ENCODE measurements around the gene ATP7A.
"Not testable (repeated sequence)": the region's sequence is repeated elsewhere in the genome, so short reads cannot be mapped to it uniquely, and the experiment has no call there.

Gene ATP7A

DNA sequence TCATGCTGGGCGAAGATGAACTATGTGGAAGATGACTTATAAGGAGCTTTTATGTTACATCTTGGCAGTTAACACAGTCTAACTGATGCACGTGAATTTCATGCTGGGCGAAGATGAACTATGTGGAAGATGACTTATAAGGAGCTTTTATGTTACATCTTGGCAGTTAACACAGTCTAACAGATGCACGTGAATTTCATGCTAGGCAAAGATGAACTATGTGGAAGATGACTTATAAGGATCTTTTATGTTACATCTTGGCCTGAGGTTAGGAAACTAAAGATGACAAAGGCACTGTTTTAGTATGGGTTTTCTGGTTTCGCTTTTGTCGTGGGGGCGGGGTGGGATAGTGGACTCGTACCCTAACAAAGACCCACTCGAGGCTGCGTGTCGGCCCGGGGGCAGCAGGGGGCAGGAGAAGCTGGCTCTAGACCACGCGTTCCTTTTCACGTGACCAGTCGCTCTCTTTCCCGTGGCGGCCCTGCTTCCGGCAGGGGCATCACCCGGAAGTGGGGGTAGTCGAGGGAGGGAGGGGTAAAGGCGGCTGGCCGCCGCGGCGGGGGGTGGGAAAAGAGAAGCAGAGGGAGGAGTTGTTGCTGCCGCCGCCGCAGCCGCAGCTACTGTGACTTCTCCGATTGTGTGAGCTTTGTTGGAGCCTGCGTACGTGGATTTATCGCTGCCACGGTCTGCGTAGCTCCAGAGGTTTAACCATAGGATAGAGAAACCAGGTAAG lies at the start of gene ATP7A:
TSS of gene ATP7A (plus strand) at position 586 of the 733 bp plus-strand sequence. CDS start 60,949 bp downstream, outside the sequence.
- peak; percentile 80 to 87 (median 86) for DNase-seq (ENCODE audit: low read depth in 2 of 3, low spot score in 1 of 3)

DNA sequence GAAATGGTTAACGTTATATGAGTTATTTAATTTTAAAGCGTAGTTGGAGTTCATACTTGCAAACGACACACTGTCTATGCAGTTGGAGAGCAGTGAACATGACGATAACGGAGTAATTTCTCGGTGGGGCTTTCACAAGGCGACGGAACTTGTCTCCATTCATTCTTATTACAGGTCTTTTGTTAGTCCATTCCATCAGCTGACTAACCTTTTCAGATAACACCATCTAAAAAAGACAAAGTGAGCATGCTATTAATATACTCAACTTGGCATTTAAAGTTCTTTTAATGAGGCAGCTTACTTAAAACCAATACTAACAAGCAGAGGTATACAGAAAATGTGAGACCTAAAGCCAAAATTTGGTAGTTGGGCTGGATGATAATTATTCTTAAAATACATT lies 35.1 kb upstream of the ATP7A start:
- no peak for DNase-seq (ENCODE audit: low read depth in 2 of 3, low spot score in 1 of 3)

DNA sequence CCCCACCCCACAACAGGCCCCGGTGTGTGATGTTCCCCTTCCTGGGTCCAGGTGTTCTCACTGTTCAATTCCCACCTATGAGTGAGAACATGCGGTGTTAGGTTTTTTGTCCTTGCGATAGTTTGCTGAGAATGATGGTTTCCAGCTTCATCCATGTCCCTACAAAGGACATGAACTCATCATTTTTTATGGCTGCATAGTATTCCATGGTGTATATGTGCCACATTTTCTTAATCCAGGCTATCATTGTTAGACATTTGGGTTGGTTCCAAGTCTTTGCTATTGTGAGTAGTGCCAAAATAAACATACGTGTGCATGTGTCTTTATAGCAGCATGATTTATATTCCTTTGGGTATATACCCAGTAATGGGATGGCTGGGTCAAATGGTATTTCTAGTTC lies 29.1 kb upstream of the ATP7A start:
- DNase-seq (ENCODE audit: low read depth in 2 of 3, low spot score in 1 of 3): not testable (repeated sequence)

DNA sequence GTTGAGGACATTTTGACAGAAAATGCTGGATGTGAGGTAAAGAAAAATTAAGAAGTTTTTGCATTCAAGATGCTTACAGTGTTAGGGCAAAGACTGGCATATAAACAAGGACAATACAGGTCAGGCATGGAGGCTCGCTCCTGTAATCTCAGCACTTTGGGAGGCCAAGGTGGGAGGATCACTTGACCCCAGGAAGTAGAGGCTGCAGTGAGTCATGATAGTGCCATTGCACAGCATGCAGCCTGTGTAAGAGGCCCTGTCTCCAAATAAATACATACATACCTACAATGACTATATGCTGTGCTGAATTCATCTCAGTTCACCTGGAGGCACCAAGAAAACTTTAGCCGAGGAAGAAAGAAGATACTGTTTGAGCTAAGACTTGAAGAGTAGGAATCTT lies 17.6 kb upstream of the ATP7A start:
- DNase-seq (ENCODE audit: low read depth in 2 of 3, low spot score in 1 of 3): no peak

DNA sequence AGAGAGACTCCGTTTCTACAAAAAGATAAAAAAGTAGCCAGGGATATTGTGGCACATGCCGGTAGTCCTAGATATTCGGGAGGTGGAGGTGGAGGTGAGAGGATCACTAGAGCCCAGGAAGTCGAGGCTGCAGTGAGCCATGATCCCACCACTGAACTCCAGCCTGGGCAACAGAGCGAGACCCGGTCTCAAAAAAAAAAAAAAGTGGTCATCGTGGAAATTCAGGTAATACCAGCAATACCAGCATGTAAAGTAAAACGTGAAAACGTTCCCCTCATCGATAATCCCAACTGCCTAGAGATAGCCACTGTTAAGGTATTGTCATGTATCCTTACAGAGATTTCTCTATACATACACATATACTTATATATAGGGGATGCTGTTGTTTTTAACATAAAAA lies 16.8 kb upstream of the ATP7A start:
- DNase-seq (ENCODE audit: low read depth in 2 of 3, low spot score in 1 of 3): no peak

DNA sequence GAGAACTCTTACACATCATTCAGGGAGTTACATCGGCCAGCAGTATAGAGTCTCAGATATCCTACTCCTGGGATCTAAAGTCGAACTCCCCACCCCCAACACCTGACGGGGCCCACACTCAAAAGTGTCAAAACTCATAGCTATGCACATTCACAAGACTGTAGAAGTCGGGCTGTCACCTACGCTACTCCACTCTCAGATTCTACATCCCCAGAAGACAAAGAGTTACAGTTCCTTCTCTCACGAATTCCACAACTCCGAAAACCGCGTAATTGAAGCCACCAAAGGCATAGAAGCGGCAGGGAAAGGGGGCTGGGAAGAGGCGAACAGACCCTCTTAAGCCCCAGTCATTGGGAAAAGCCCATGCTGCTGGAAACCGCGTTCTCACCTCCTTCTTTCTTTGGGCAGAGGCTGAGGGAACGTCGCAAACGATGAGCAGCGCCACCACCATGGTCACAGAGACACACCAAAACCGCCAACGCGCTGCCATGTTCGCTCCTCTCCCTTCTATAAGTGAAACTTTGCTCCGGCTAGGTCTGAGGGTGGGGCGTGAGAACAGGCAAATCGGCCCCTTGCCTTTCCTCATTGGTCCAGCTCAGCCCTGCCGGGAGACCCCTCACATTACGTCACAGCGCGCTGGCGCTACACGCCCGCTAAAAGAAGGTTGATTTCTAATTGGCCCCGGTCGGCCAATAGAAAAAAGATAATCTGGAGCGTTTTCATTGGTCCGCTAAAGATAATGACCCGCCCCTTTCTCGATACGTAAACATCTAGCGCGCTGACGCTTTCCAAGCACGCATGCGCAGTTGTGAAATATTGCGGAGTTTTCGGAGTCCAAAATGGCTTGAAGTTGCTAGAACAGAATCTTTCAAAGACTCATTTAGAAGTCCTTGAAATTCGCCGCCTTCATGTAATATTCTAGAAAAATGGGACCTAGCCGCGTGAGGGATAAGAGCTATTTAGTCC lies 15.3 kb upstream of the ATP7A start, which contains the start of gene MAGT1:
TSS of gene MAGT1 (minus strand) at position 515 of the 966 bp plus-strand sequence. CDS start at position 490, 25 bp downstream.
- DNase-seq (ENCODE audit: low read depth in 2 of 3, low spot score in 1 of 3): peak; percentile 74 to 87 (median 81)

DNA sequence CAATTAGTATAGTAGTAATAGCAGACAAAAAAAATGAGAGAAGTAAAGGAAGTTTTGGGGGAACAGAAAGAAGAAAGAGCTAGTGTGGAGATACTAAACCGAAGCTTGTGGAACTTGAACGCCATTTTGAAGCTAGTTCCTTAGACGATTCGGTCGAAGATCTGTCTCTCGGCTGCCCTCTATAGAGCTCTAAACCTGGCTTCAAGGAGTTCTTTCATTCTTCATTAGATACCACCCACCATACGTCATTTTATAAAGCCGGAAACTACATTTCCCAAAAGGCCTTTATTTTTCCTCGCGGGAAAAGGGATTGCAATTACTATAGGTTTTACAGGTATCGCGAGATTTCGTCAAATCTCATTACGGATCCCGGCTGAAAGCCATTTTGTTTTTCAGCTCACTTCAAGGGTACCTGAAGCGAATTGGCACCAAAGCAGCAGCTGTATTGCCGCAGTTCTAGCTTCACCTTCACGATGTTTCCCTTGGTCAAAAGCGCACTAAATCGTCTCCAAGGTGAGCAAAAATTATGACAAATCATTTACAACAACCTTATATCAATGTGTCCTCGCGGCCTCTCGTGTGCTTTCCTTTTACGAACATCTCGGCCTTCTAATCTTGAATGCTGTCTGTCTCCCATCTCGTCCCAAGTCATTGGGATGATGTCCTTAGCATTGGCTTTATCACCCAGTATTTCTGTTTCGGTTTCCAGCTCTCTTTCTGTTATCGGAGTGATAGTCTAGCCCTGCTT lies 11.2 kb upstream of the ATP7A start, which contains the start of gene COX7B:
TSS of gene COX7B (plus strand) at position 388 of the 748 bp plus-strand sequence. CDS start at position 474, 86 bp downstream.
- DNase-seq (ENCODE audit: low read depth in 2 of 3, low spot score in 1 of 3): peak; percentile 20 to 58 (median 39)

DNA sequence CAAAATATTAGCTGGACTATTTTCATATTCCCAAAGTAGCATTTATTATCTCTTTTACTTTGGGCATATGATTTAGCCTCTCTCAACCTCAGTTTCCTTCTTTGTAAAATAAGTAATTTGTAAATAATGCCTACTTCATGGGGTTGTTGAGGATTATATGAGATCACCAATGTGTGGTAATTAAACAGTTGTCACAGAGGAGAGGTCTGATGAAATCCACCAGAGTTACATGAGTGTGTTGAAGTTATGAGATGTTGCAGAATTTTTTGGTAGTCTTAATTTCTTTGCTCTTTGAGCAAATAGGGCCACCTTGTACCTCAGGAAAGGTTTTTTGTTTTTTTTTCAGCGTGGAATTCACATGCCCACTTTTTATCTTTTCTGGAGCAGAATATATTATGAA lies 9.8 kb upstream of the ATP7A start:
- no peak for DNase-seq (ENCODE audit: low read depth in 2 of 3, low spot score in 1 of 3)

DNA sequence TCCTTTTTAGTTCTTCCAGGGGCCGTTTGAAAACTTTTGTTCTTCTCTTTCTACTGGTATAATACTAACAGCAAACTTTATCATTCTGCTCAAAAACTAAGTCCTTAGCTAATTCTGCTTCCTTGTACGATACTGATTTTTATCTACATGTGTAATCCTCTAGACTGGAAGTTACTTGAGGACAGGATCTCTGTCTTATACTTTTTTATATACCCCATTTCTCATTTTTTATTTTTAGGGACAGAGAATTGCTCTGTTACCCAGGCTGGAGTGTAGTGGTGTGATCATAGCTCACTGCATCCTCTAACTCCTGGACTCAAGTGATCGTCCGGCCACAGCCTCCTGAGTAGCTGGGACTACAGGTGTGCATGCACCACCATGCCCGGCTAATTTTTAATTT lies 9.0 kb upstream of the ATP7A start:
- DNase-seq (ENCODE audit: low read depth in 2 of 3, low spot score in 1 of 3): no peak

DNA sequence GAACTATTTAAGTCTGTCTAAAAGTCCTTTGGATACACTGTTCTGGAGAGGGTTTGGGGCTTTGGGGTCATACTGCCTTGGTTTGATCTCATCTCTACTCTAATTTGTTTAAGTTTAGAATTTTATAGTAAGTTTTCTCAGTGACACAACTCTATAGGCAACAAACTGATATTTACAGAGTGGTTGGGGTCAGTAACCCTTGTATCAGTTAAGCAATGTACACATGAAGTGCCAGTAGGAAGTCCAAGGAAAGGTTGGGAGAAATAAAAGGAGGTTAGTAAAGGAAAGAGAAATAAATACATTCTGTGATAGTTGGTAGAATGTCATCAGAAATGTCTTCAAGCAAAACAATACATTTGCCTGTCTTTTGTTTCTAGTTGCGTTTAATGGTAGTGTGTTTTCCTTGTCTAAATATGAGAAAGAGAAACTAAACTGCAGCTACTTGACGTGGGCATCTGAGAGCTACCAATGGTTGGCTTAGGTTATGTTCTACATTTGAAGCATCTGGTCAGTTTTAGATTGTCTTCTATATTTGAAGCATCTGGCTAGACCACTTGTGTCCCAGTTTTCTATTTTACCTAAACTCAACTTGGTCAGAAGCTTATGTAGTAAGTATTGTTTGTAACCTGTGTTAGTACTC lies 6.9 kb downstream of the ATP7A start:
- DNase-seq (ENCODE audit: low read depth in 2 of 3, low spot score in 1 of 3): no peak

DNA sequence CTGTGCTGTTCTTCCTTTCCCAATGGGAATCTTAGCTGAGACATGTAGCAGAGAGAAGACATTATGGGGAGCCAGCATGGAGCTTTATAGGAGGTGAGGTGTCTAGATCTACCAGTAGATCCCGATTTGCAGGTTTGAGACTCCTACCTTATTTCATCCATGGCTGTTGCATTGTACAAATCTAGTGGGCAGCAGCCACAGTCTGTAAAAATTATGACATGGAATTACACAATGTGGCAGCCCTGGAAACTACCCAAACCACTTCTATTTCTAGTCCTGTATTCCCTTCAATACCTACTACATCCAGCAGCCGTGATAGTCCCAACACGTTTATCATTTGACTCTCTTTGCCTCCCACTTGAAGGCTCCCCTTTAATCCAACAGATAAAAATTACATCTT lies 8.1 kb downstream of the ATP7A start:
- DNase-seq (ENCODE audit: low read depth in 2 of 3, low spot score in 1 of 3): no peak

DNA sequence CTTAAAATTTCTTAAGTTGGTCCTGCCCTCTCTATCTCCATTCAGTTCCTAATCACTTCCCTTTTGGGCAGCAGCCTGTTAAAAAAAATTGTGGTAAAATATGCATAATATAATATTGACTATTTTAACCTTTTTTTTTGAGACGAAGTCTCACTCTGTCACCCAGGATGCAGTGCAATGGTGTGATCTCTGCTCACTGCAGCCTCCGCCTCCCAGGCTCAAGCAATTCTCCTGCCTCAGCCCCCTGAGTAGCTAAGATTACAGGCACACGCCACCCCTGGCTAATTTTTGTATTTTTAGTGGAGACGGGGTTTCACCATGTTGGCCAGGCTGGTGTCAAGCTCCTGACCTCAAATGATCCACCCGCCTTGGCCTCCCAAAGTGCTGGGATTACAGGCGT lies 8.9 kb downstream of the ATP7A start:
- not testable (repeated sequence) for DNase-seq (ENCODE audit: low read depth in 2 of 3, low spot score in 1 of 3)

DNA sequence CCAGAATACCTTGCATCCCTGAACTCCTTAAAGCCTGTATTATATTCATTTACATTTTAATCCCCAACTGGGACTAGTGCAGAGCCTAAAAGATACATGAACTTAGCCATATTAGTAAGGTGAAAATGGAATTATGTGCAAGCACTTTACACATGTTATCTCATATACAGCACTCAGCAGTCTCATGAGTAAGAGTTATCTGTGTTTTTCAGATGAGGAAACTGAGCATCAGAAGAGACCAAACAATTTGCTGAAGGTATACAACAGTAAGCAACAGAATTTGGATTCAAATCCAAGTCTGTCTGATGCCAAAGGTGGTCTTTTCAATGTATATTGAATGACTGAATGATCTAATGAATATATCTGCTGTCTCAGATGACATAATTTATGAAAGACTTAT lies 12.3 kb downstream of the ATP7A start:
- DNase-seq (ENCODE audit: low read depth in 2 of 3, low spot score in 1 of 3): no peak

DNA sequence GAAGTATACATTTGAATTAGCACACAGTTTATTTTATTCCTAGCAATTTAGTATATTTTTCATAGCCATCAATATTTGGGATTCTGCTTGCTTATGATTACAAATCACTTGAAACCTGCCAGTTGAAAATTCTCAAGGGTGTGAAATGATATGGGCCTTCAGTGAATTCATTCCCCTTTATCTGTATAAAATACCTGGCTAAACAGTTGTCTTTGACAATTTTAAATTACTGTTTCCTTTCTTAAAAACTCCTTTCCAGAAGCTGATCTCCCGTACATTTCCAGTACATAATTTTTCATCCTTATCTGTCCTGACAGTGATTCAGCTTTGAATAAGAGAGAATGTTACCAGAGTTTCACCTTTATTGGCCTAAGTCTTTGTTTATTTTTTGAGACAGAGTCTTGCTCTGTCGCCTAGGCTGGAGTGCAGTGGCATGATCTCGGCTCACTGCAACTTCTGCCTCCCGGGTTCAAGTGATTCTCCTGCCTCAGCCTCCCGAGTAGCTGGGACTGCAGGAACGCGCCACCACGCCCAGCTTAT lies 13.9 kb downstream of the ATP7A start:
- no peak for DNase-seq (ENCODE audit: low read depth in 2 of 3, low spot score in 1 of 3)

DNA sequence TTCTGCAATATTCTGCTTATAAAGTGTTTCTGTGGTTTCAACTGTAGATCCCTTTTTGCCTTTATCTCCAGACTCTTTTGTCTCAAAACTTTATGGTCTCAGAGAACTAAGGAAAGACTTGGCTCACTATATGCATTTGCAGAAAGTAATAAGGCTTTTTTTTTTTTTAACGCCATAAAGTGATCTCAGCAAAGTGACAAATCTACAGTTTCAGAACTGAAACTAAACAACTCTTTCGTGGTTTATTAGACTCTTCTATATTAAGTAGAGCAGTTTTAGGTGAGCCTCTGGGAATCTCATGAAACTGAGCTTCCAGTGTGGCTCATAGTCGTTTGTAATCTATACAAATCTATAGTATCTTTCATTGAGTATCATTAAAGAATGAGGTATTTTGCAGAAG lies 15.3 kb downstream of the ATP7A start:
- no peak for DNase-seq (ENCODE audit: low read depth in 2 of 3, low spot score in 1 of 3)

DNA sequence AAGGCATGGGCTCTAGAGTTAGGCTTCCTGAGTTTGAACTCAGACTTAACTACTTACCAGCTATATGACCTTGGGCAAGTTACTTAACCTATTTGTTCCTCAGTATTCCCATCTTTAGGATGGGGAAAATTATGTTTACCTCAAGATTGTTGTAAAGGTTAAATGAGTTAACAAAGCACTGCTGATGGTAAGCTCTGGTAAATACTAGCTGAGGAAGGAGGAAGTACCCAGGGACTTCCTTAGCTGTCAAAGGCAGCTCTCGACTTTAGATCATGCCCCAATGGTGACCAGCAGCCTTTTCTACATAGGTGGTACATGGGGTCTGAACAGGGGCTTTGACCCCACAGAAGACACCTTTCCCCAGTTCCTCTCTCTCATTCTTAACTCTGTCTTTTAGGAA lies 20.1 kb downstream of the ATP7A start:
- no peak for DNase-seq (ENCODE audit: low read depth in 2 of 3, low spot score in 1 of 3)

DNA sequence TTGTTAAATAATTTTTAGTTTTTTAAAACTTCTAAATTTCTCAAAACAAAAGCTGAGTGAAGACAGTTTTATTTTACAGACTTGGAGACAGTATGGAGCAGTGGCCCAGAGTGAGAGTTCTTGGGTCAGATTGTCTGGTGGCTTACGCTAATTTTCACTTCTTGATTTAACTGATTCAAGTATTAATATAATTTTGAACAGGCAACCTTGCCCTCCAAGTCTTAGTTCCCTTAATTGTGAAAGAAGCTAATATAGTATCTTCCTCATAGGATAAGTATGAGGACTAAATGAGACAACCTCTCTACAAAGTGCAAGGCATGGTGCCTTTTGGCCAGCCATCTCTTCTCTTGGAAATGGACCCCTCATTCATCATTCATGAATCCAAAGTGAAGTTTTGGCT lies 25.4 kb downstream of the ATP7A start:
- DNase-seq (ENCODE audit: low read depth in 2 of 3, low spot score in 1 of 3): no peak

DNA sequence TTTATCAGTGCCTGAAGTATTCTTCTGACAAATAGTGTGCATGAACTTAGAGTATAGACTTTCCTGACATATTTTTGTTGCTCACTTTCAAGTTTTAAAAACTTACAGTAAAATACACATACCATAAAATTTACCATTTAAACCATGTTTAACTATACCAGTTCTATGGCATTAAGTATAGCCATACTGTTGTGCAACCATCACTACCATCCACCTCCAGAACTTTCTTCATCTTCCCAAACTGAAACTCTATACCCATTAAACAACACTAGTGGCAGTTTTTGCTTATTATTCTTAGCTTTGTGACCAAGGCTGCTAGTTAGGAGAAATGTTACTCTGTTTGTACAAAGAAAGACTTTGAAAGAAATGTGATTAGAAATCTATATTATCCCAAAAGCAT lies 25.8 kb downstream of the ATP7A start:
- no peak for DNase-seq (ENCODE audit: low read depth in 2 of 3, low spot score in 1 of 3)

DNA sequence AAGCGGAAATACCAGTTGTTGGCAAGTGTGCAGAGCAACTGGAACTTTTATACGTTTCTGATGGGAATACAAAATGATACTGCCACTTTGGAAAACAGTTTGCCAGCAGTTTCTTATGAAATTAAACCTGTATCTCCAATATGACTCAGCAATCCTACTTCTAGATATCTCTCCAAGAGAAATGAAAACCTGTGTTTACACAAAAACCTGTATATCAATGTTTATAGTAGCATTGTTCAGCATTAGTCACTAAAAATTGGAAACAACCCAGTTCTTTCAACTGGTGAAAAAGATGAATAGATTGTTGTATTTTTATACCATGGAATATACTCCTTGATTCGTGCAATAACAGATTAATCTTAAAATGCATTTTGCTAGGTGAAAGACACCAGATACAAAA lies 26.8 kb downstream of the ATP7A start:
- DNase-seq (ENCODE audit: low read depth in 2 of 3, low spot score in 1 of 3): no peak

DNA sequence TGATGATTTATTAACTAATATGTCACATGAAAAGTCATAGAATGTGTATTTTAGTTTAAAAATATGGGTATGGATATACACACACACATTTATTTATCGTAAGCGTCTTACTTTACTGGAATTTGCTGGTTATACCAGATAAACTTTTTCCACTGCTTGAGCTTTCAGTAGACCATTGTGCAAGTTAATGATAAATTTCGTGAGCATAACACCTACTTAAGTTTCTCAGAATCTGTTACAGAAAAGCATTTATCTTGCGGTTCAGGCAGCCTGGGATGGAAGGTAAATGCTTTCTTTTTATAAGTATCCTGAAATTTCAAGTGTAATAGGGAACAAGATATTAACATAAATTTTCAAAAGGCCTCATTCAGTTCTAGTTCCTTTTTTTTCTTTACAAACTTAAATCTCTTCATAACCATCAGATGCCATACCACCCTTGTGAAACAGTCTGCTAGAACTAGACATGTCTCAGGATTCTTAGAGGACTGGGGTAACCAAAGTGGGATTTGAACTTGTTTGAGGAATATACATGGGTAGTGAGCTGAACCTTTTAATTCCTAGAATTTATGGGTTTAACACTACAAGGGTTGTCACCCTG lies 27.7 kb downstream of the ATP7A start:
- DNase-seq (ENCODE audit: low read depth in 2 of 3, low spot score in 1 of 3): no peak
